GM12878 (cell line): ENCODE data around the gene NR1H4. TPM values are rescaled to one million over a fixed set of nuclear protein-coding genes. Genes with fewer than 3 reads are reported as not detected.

Experiments used
- ATAC-seq: fragments of 200-7000 bp; cut with Tn5 transposase; 3 replicates; pipeline ENCODE4 v1.9.1; 2020; ENCODE audit warnings: mild to moderate bottlenecking, moderate library complexity
- BruUV-seq: library from RNA; stranded (reverse); fragments of 400-500 nt; replicated peaks from 2 replicates; lab custom pipeline; 2021; lab: Mats Ljungman, UMichigan
- CTCF ChIA-PET: fragments of 300-600 bp; sonication (Branson Sonifier 250); formaldehyde crosslinking; extraction: SDS; loops from one replicate; lab custom pipeline; 2021; ENCODE audit warnings: inconsistent platforms; lab: Yijun Ruan, JAX
- POLR2A ChIA-PET: fragments of 350-600 bp; formaldehyde crosslinking; extraction: SDS; loops from one replicate; lab custom pipeline; 2021; ENCODE audit warnings: inconsistent platforms; lab: Charles Lee
- RAD21 ChIA-PET: fragments of 300-600 bp; sonication (Branson Sonifier 250); formaldehyde crosslinking; loops from one replicate; lab custom pipeline; 2023; ENCODE audit warnings: antibody characterized with exemption; ENCODE audit not compliant: unreplicated experiment; lab: Charles Lee
- SMC1A ChIA-PET: fragments of 300-600 bp; sonication (Branson Sonifier 250); formaldehyde crosslinking; loops from one replicate; lab custom pipeline; 2023; ENCODE audit not compliant: unreplicated experiment, uncharacterized antibody; lab: Charles Lee
- DNase-seq: peaks from one replicate; pipeline ENCODE4 v3.0.0-alpha.2; 2011; ENCODE audit warnings: low read depth, low spot score
- FAIRE-seq: peaks from 3 replicates; lab custom pipeline; 2011; peaks lifted over from hg19 to GRCh38; lab: Jason Lieb, UNC
- H2AFZ ChIP-seq: 2 replicates; pipeline ENCODE4 v1.6.0; 2011; ENCODE audit warnings: low read depth, low read length, control low read depth; ENCODE audit not compliant: control insufficient read depth
- H3K27ac ChIP-seq: 2 replicates; pipeline ENCODE4 v1.5.1; 2011; ENCODE audit warnings: control low read depth; ENCODE audit not compliant: control insufficient read depth, insufficient read depth
- H3K27me3 ChIP-seq, 2 experiments: replicated peaks in 1 of 2; 2 replicates each; pipeline versions ENCODE4 v1.6.0 to v1.6.1; 2011; ENCODE audit warnings: low read length in 1 of 2; ENCODE audit not compliant: control insufficient read depth in 2 of 2, insufficient read depth in 2 of 2
- H3K36me3 ChIP-seq, 2 experiments: 2 replicates each; pipeline ENCODE4 v1.5.1; 2011; ENCODE audit warnings: low read length in 1 of 2; ENCODE audit not compliant: control insufficient read depth in 2 of 2, insufficient read depth in 2 of 2
- H3K4me1 ChIP-seq: 2 replicates; pipeline ENCODE4 v1.6.1; 2011; ENCODE audit warnings: mild to moderate bottlenecking, low read length, moderate library complexity, mixed read lengths; ENCODE audit not compliant: control insufficient read depth, insufficient read depth
- H3K4me2 ChIP-seq: 2 replicates; pipeline ENCODE4 v1.6.0; 2011; ENCODE audit warnings: control low read depth; ENCODE audit not compliant: control insufficient read depth, insufficient read depth
- H3K4me3 ChIP-seq: fragments of 200-600 bp; sonication (generic); 2 replicates; pipeline ENCODE4 v1.5.1; 2016
- H3K79me2 ChIP-seq: 2 replicates; pipeline ENCODE4 v1.6.0; 2011; ENCODE audit warnings: low read length; ENCODE audit not compliant: control insufficient read depth, insufficient read depth
- H3K9ac ChIP-seq: 2 replicates; pipeline ENCODE4 v1.8.0; 2011; ENCODE audit warnings: low read length, control low read depth, mixed read lengths; ENCODE audit not compliant: control insufficient read depth, insufficient read depth
- H3K9me3 ChIP-seq: replicated peaks from 3 replicates; pipeline ENCODE4 v1.5.1; 2011; ENCODE audit warnings: mild to moderate bottlenecking, low read length; ENCODE audit not compliant: control insufficient read depth, insufficient read depth
- H4K20me1 ChIP-seq: 2 replicates; pipeline ENCODE4 v1.6.0; 2011; ENCODE audit not compliant: control insufficient read depth, insufficient read depth
- ATF7 ChIP-seq: fragments of 450-650 bp; IDR thresholded peaks from 2 replicates; pipeline ENCODE4 v1.6.1; 2016; ENCODE audit warnings: low read depth, mild to moderate bottlenecking
- BHLHE40 ChIP-seq, 2 experiments: fragments of 450-650 bp in 1 of 2; IDR thresholded peaks; 2 replicates each; pipeline ENCODE4 v1.6.1; 2011 to 2017; ENCODE audit warnings: low read depth in 2 of 2, borderline replicate concordance in 1 of 2, improper control_type of control experiment in 1 of 2, low read length in 1 of 2, mild to moderate bottlenecking in 1 of 2
- WGBS: methylation state at CpG from one replicate; pipeline ENCODE4 v1.1.6; 2016; ENCODE audit warnings: low lambda C conversion rate; ENCODE audit not compliant: insufficient replicate concordance, insufficient coverage; ENCODE audit errors: missing lambda C conversion rate; 5-methylcytosine and 5-hydroxymethylcytosine counted together
- in situ Hi-C: fragments of 300-500 bp; cut with MboI; formaldehyde crosslinking; loops from 9 replicates; pipeline ENCODE4 v1.14.3; 2018; ENCODE audit warnings: mixed read lengths
- intact Hi-C: fragments of 100-400 bp; cut with micrococcal nuclease; formaldehyde crosslinking; loops from one replicate; pipeline ENCODE4 v1.14.2; 2022; ENCODE audit not compliant: unreplicated experiment
- polyA plus RNA-seq, 11 experiments: library from polyadenylated mRNA; depleted of rRNA in 4 of 11; unstranded in 6 of 11; stranded (reverse) in 5 of 11; fragments of >200 nt; fragmentation: Nextera tagmentation in 4 of 11; fragmentation: Illumina TruSeq in 1 of 11; extraction: Ambion mirVana in 4 of 11; extraction: Trizol in 1 of 11; gene quantifications; 1 replicate in 1 of 11; 2 replicates in 10 of 11; pipeline versions ENCODE4 v1.2.1 to v1.2.3, GENCODE V29; 2011 to 2016; ENCODE audit warnings: inconsistent platforms in 2 of 11, missing spikeins in 2 of 11, low read depth in 1 of 11
- total RNA-seq, 4 experiments: library from RNA; depleted of rRNA in 3 of 4; stranded (reverse); fragments of >200 nt in 3 of 4; fragmentation: Illumina TruSeq in 1 of 4; extraction: Trizol in 1 of 4; gene quantifications; 2 replicates each; pipeline versions ENCODE4 v1.2.1 to v1.2.3, GENCODE V29; 2013 to 2021
- TF ChIP-seq, protein P1 (sequence below): IDR thresholded peaks from 2 replicates; pipeline ENCODE4 v1.6.1; 2012; ENCODE audit warnings: low read depth, low read length, improper control_type of control experiment

Gene NR1H4
- total and polyA plus RNA-seq, 10 of the 15 experiments (the other 5 are each of a cell fraction or from before 2014, with no cell fraction given) = 0.04 TPM; not detected in 9

DNA sequence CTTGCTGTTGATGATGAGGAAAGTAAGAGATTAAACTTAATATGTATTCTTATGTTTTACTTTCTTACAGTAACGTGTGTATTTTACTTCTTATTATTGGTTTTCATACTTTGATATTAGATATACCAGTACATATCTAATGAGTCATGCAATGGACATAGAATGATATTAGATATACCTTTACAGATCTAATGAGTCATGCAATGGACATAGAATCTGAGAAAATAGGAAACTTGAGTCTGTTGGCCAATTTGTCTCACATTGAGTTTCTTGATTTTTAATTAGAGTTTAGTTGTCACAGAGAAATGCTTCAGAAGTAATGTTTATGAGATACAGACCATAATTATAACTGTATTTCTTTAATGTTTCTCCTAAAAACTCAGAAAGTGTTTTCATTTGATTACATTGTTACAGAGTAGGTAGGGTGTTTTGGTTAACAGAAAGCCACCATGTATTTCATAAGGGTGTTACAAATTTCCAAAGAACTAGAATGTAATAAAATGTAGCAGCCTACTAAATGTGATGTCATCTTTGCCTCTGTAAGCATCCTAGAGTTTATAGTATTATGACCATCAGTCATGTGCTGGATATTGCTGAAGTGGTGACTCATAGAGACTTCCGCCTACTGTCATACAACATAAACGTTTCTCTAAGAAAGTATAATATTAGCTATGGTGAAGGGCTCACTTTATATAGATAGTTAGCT lies 102.8 kb downstream of the NR1H4 start:
- DNase-seq = no peak
- Histone ChIP-seq H3K27ac (no peak overlapping the region), H3K4me1 (peaks cover 12% of the 10 kb centered on the region), H3K9ac (no peak overlapping the region), H4K20me1 (no peaks in the 10 kb centered on the region), H3K4me2 (no peak overlapping the region), H3K9me3 (no peaks in the 10 kb centered on the region), H3K36me3 (no peaks in the 10 kb centered on the region), H3K4me3 (no peak overlapping the region), H2AFZ (no peak overlapping the region), H3K27me3 (no peaks in the 10 kb centered on the region), H3K79me2 (no peaks in the 10 kb centered on the region; the same call in 1 of the 2 replicates)
- WGBS = 49% methylated on average over 3 of the region's 3 CpGs
- ATAC-seq = no peak
- SMC1A ChIA-PET = interaction anchor here (1.1 to 1.7 kb wide), 3 partner anchors 10 to 331 kb away, joined by 3 to 5 read pairs (median 3); no protein-coding TSS in a partner anchor
- no TSS peak for BruUV-seq
- TF ChIP-seq BHLHE40 (IDR thresholded peaks at IDR 0.05; ENCODE audit: borderline replicate concordance in 1 of 2, low read depth in 2 of 2, low read length in 1 of 2) (0 out of 4 replicates have a peak, but pooled peaks of 1 of the 2 experiments have one; percentile 5), ATF7 (peak; percentile 55)
- TF ChIP-seq, protein P1, sequence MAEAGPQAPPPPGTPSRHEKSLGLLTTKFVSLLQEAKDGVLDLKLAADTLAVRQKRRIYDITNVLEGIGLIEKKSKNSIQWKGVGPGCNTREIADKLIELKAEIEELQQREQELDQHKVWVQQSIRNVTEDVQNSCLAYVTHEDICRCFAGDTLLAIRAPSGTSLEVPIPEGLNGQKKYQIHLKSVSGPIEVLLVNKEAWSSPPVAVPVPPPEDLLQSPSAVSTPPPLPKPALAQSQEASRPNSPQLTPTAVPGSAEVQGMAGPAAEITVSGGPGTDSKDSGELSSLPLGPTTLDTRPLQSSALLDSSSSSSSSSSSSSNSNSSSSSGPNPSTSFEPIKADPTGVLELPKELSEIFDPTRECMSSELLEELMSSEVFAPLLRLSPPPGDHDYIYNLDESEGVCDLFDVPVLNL = no peak
- CTCF ChIA-PET = interaction anchor here (0.5 to 1.9 kb wide), 4 partner anchors 21 to 322 kb away, joined by 3 to 9 read pairs (median 3); no protein-coding TSS in a partner anchor
- FAIRE-seq = no peak
- in situ Hi-C loops = no loop called here
- RAD21 ChIA-PET = interaction anchor here (0.8 to 2.5 kb wide), 3 partner anchors 9 to 17 kb away, joined by 4 to 6 read pairs (median 4); no protein-coding TSS in a partner anchor
- intact Hi-C loops = no loop called here
- POLR2A ChIA-PET = no interaction called here
